ENCODE data around the gene ALG11. TPM values are rescaled to one million over a fixed set of nuclear protein-coding genes. Genes with fewer than 3 reads are reported as not detected.
"Not testable (repeated sequence)": the region's sequence is repeated elsewhere in the genome, so short reads cannot be mapped to it uniquely, and the experiment has no call there.

ALG11 gene
- total RNA-seq, 1 experiment from 2014 or later, result 12.2 TPM

GRCh38 chr13:51976890-51977289 is 35.3 kb upstream of the ALG11 start:
- Histone ChIP-seq H3K27me3 (ENCODE audit: low read length) (no peaks in the 10 kb centered on the region), H3K4me2 (ENCODE audit: low read depth, low read length, poor library complexity, severe bottlenecking) (no peak overlapping the region), H3K27ac (ENCODE audit: low read length) (no peak overlapping the region), H3K4me3 (ENCODE audit: low read length) (no peak overlapping the region), H2AFZ (ENCODE audit: low read length) (no peak overlapping the region), H3K36me3 (ENCODE audit: insufficient read depth, low read length) (no peaks in the 10 kb centered on the region), H3K9me2 (replicated peaks; ENCODE audit: insufficient read depth, low read length) (no peaks in the 10 kb centered on the region), H3K9ac (ENCODE audit: low read length) (no peak overlapping the region), H3K9me3 (ENCODE audit: low read length) (no peaks in the 10 kb centered on the region), H4K20me1 (ENCODE audit: insufficient read depth, low read depth, low read length) (no peaks in the 10 kb centered on the region), H3K4me1 (ENCODE audit: low read length) (no peaks in the 10 kb centered on the region), H3K79me2 (ENCODE audit: low read length) (no peaks in the 10 kb centered on the region)
- no peak for DNase-seq

GRCh38 chr13:51977625-51978024 is 34.6 kb upstream of the ALG11 start:
- Histone ChIP-seq H3K9me3 (ENCODE audit: low read length) (no peaks in the 10 kb centered on the region), H4K20me1 (ENCODE audit: insufficient read depth, low read depth, low read length) (no peaks in the 10 kb centered on the region), H3K27ac (ENCODE audit: low read length) (no peak overlapping the region), H3K9me2 (replicated peaks; ENCODE audit: insufficient read depth, low read length) (no peaks in the 10 kb centered on the region), H2AFZ (ENCODE audit: low read length) (no peak overlapping the region), H3K4me3 (ENCODE audit: low read length) (no peak overlapping the region), H3K4me2 (ENCODE audit: low read depth, low read length, poor library complexity, severe bottlenecking) (no peak overlapping the region), H3K27me3 (ENCODE audit: low read length) (no peaks in the 10 kb centered on the region), H3K4me1 (ENCODE audit: low read length) (no peaks in the 10 kb centered on the region), H3K36me3 (ENCODE audit: insufficient read depth, low read length) (no peaks in the 10 kb centered on the region), H3K9ac (ENCODE audit: low read length) (no peak overlapping the region), H3K79me2 (ENCODE audit: low read length) (no peaks in the 10 kb centered on the region)
- DNase-seq, result no peak

GRCh38 chr13:51978796-51979556 is 33.2 kb upstream of the ALG11 start:
- H3K4me2 ChIP-seq (ENCODE audit: low read depth, low read length, poor library complexity, severe bottlenecking), result no peak overlapping the region
- H3K9ac ChIP-seq (ENCODE audit: low read length), result no peak overlapping the region
- no peak overlapping the region for H3K4me3 ChIP-seq (ENCODE audit: low read length)
- no peaks in the 10 kb centered on the region for H4K20me1 ChIP-seq (ENCODE audit: insufficient read depth, low read depth, low read length)
- no peak overlapping the region for H3K27ac ChIP-seq (ENCODE audit: low read length)
- H3K27me3 ChIP-seq (ENCODE audit: low read length), result no peaks in the 10 kb centered on the region
- DNase-seq, result no peak
- H3K9me2 ChIP-seq (replicated peaks; ENCODE audit: insufficient read depth, low read length), result no peaks in the 10 kb centered on the region
- H3K36me3 ChIP-seq (ENCODE audit: insufficient read depth, low read length), result no peaks in the 10 kb centered on the region
- no peaks in the 10 kb centered on the region for H3K79me2 ChIP-seq (ENCODE audit: low read length)
- H3K9me3 ChIP-seq (ENCODE audit: low read length), result no peaks in the 10 kb centered on the region
- no peak overlapping the region for H2AFZ ChIP-seq (ENCODE audit: low read length)
- H3K4me1 ChIP-seq (ENCODE audit: low read length), result no peaks in the 10 kb centered on the region

GRCh38 chr13:51980908-51981307 is 31.3 kb upstream of the ALG11 start:
- H3K9me3 ChIP-seq (ENCODE audit: low read length), result no peaks in the 10 kb centered on the region
- no peaks in the 10 kb centered on the region for H3K79me2 ChIP-seq (ENCODE audit: low read length)
- no peaks in the 10 kb centered on the region for H3K36me3 ChIP-seq (ENCODE audit: insufficient read depth, low read length)
- H3K4me3 ChIP-seq (ENCODE audit: low read length), result no peak overlapping the region
- H3K9me2 ChIP-seq (replicated peaks; ENCODE audit: insufficient read depth, low read length), result no peaks in the 10 kb centered on the region
- no peak for DNase-seq
- no peaks in the 10 kb centered on the region for H4K20me1 ChIP-seq (ENCODE audit: insufficient read depth, low read depth, low read length)
- no peak overlapping the region for H2AFZ ChIP-seq (ENCODE audit: low read length)
- H3K27me3 ChIP-seq (ENCODE audit: low read length), result no peaks in the 10 kb centered on the region
- no peak overlapping the region for H3K9ac ChIP-seq (ENCODE audit: low read length)
- H3K27ac ChIP-seq (ENCODE audit: low read length), result no peak overlapping the region
- no peak overlapping the region for H3K4me2 ChIP-seq (ENCODE audit: low read depth, low read length, poor library complexity, severe bottlenecking)
- no peaks in the 10 kb centered on the region for H3K4me1 ChIP-seq (ENCODE audit: low read length)

GRCh38 chr13:51981355-51981754 is 30.8 kb upstream of the ALG11 start:
- no peaks in the 10 kb centered on the region for H4K20me1 ChIP-seq (ENCODE audit: insufficient read depth, low read depth, low read length)
- H3K4me2 ChIP-seq (ENCODE audit: low read depth, low read length, poor library complexity, severe bottlenecking), result no peak overlapping the region
- no peaks in the 10 kb centered on the region for H3K4me1 ChIP-seq (ENCODE audit: low read length)
- H3K9me3 ChIP-seq (ENCODE audit: low read length), result no peaks in the 10 kb centered on the region
- H3K9ac ChIP-seq (ENCODE audit: low read length), result no peak overlapping the region
- no peaks in the 10 kb centered on the region for H3K27me3 ChIP-seq (ENCODE audit: low read length)
- H3K27ac ChIP-seq (ENCODE audit: low read length), result no peak overlapping the region
- H3K36me3 ChIP-seq (ENCODE audit: insufficient read depth, low read length), result no peaks in the 10 kb centered on the region
- H3K79me2 ChIP-seq (ENCODE audit: low read length), result no peaks in the 10 kb centered on the region
- no peaks in the 10 kb centered on the region for H3K9me2 ChIP-seq (replicated peaks; ENCODE audit: insufficient read depth, low read length)
- no peak overlapping the region for H2AFZ ChIP-seq (ENCODE audit: low read length)
- no peak for DNase-seq
- H3K4me3 ChIP-seq (ENCODE audit: low read length), result no peak overlapping the region

- H3K9me3 ChIP-seq (ENCODE audit: low read length); H3K4me3 ChIP-seq (ENCODE audit: low read length); H3K27me3 ChIP-seq (ENCODE audit: low read length); H2AFZ ChIP-seq (ENCODE audit: low read length); H3K9ac ChIP-seq (ENCODE audit: low read length); H3K27ac ChIP-seq (ENCODE audit: low read length); DNase-seq; H3K36me3 ChIP-seq (ENCODE audit: insufficient read depth, low read length); H3K4me1 ChIP-seq (ENCODE audit: low read length); H4K20me1 ChIP-seq (ENCODE audit: insufficient read depth, low read depth, low read length); H3K4me2 ChIP-seq (ENCODE audit: low read depth, low read length, poor library complexity, severe bottlenecking); H3K9me2 ChIP-seq (replicated peaks; ENCODE audit: insufficient read depth, low read length); H3K79me2 ChIP-seq (ENCODE audit: low read length): not testable (repeated sequence)
Measured at GRCh38 chr13:51983292-51983691, 28.9 kb upstream of the ALG11 start.

- not testable (repeated sequence) for H2AFZ ChIP-seq (ENCODE audit: low read length); H3K79me2 ChIP-seq (ENCODE audit: low read length); H3K36me3 ChIP-seq (ENCODE audit: insufficient read depth, low read length); H3K9me3 ChIP-seq (ENCODE audit: low read length); H3K4me2 ChIP-seq (ENCODE audit: low read depth, low read length, poor library complexity, severe bottlenecking); H4K20me1 ChIP-seq (ENCODE audit: insufficient read depth, low read depth, low read length); H3K9ac ChIP-seq (ENCODE audit: low read length); H3K4me3 ChIP-seq (ENCODE audit: low read length); H3K27ac ChIP-seq (ENCODE audit: low read length); H3K9me2 ChIP-seq (replicated peaks; ENCODE audit: insufficient read depth, low read length); H3K4me1 ChIP-seq (ENCODE audit: low read length); DNase-seq; H3K27me3 ChIP-seq (ENCODE audit: low read length)
Measured at GRCh38 chr13:51984904-51985303, 27.3 kb upstream of the ALG11 start.

- Histone ChIP-seq H3K9me3 (ENCODE audit: low read length) (no peaks in the 10 kb centered on the region), H3K4me2 (ENCODE audit: low read depth, low read length, poor library complexity, severe bottlenecking) (no peak overlapping the region), H3K4me3 (ENCODE audit: low read length) (no peak overlapping the region), H3K79me2 (ENCODE audit: low read length) (no peaks in the 10 kb centered on the region), H3K27me3 (ENCODE audit: low read length) (no peaks in the 10 kb centered on the region), H3K9ac (ENCODE audit: low read length) (no peak overlapping the region), H3K36me3 (ENCODE audit: insufficient read depth, low read length) (no peaks in the 10 kb centered on the region), H3K9me2 (replicated peaks; ENCODE audit: insufficient read depth, low read length) (no peaks in the 10 kb centered on the region), H4K20me1 (ENCODE audit: insufficient read depth, low read depth, low read length) (no peaks in the 10 kb centered on the region), H3K4me1 (ENCODE audit: low read length) (no peaks in the 10 kb centered on the region), H3K27ac (ENCODE audit: low read length) (no peak overlapping the region), H2AFZ (ENCODE audit: low read length) (no peak overlapping the region)
- no peak for DNase-seq
Measured at GRCh38 chr13:51988988-51989618, 23.1 kb upstream of the ALG11 start.
